Endodermal cell (in vitro differentiated cells): ENCODE data around the gene DHRS4L2. TPM values are rescaled to one million over a fixed set of nuclear protein-coding genes. Genes with fewer than 3 reads are reported as not detected.

ENCODE experiments used
- DNase-seq: peaks from one replicate; pipeline ENCODE4 v3.0.0-alpha.2; 2017
- H3K27ac ChIP-seq: 2 replicates; pipeline ENCODE4 v1.5.1; 2013; ENCODE audit warnings: mild to moderate bottlenecking, low read depth, low read length, moderate library complexity
- H3K27me3 ChIP-seq: 2 replicates; pipeline ENCODE4 v1.6.1; 2013; ENCODE audit warnings: mild to moderate bottlenecking, low read length, moderate library complexity; ENCODE audit not compliant: insufficient read depth, control insufficient read depth, poor library complexity, severe bottlenecking
- H3K36me3 ChIP-seq: 2 replicates; pipeline ENCODE4 v1.7.0; 2013; ENCODE audit warnings: mild to moderate bottlenecking, low read length, moderate library complexity; ENCODE audit not compliant: control insufficient read depth, insufficient read depth
- H3K4me1 ChIP-seq: one replicate; pipeline ENCODE4 v1.7.0; 2013; ENCODE audit warnings: low read length; ENCODE audit not compliant: control insufficient read depth, insufficient read depth
- H3K4me3 ChIP-seq: 2 replicates; pipeline ENCODE4 v1.5.1; 2013; ENCODE audit warnings: mild to moderate bottlenecking, low read length, moderate library complexity
- H3K9ac ChIP-seq: 2 replicates; pipeline ENCODE4 v1.6.1; 2013; ENCODE audit warnings: mild to moderate bottlenecking, low read length, moderate library complexity; ENCODE audit not compliant: poor library complexity, severe bottlenecking; ENCODE audit errors: extremely low read depth
- H3K9me3 ChIP-seq: 2 replicates; pipeline ENCODE4 v1.6.1; 2013; ENCODE audit warnings: mild to moderate bottlenecking, low read length, moderate library complexity; ENCODE audit not compliant: control insufficient read depth
- H3K27ac Mint-ChIP-seq: 2 replicates; pipeline ENCODE4 v1.8.0; 2020; ENCODE audit warnings: mixed read lengths
- H3K27me3 Mint-ChIP-seq: 2 replicates; pipeline ENCODE4 v1.8.0; 2021; ENCODE audit warnings: mild to moderate bottlenecking, mixed read lengths; ENCODE audit not compliant: insufficient read depth
- H3K36me3 Mint-ChIP-seq: 2 replicates; pipeline ENCODE4 v1.8.0; 2020; ENCODE audit warnings: low read depth, mixed read lengths
- H3K4me1 Mint-ChIP-seq: 2 replicates; pipeline ENCODE4 v1.8.0; 2020; ENCODE audit warnings: mixed read lengths
- H3K4me3 Mint-ChIP-seq: 2 replicates; pipeline ENCODE4 v1.8.0; 2020; ENCODE audit warnings: mild to moderate bottlenecking, moderate library complexity, mixed read lengths
- H3K9me3 Mint-ChIP-seq: 2 replicates; pipeline ENCODE4 v1.8.0; 2020; ENCODE audit warnings: mild to moderate bottlenecking, mixed read lengths
- WGBS, 2 experiments: methylation state at CpG; one replicate each; pipeline versions ENCODE4 v1.1.5 to v1.1.7; 2013; ENCODE audit warnings: missing lambda C conversion rate in 2 of 2, mixed read lengths in 1 of 2; ENCODE audit not compliant: insufficient coverage in 1 of 2, insufficient read length in 1 of 2; 5-methylcytosine and 5-hydroxymethylcytosine counted together
- total RNA-seq, 2 donors: library from RNA; stranded (reverse); fragmentation: NEBNext Ultra II Directional in 1 of 2; extraction: Animal tissue kit (Norgen Biotek cat#: 25700) in 1 of 2; gene quantifications; 2 replicates in 1 of 2; 3 replicates in 1 of 2; pipeline ENCODE4 v1.2.1, GENCODE V29; 2021
- TF ChIP-seq, protein P1 (sequence below): fragments of 200-600 bp; sonication (generic); conservative IDR thresholded peaks from 2 replicates; pipeline ENCODE4 v1.5.0; 2021; ENCODE audit warnings: antibody characterized with exemption, mild to moderate bottlenecking

DHRS4L2 gene
- total RNA-seq, 2 donors from 2014 or later = 16.7 to 17.3 TPM

DNA sequence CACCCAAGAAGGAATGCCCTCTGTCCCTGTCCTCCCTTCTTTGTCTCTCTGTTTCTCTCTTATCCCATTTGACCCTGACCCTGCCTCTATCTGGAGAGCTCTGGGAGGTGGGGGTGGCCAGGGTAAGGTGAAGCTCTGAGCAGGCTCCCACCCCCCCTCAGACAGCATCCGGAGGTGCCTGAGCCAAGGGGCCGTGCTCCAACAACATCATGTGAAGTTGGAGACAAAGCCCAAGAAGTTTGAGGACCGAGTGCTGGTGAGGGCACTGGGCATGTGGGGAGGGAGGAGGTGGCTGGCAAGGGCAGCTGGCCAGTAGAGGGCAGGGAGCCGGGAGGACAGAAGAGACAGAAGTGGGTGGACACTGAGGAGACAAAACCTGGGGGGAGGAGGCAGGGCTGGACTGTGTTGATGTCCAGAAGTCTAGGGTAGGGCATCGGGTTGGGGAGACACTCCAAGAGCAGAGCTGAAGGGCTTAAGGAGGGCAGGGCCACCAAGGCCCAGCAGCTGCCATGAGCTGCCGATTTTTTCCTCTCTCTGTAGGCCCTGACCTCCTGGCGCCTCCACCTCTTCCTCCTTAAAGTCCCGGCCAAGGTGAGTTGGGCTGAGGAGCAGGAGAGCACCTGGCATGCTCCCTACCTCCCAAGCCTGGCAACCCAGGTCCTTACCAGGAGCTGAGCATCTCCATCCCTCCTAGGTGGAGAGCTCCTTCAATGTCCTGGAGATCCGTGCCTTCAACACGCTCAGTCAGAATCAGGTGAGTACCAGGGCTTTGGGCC lies 65.0 kb downstream of the DHRS4L2 start:
- H3K9me3 ChIP-seq = no peaks in the 10 kb centered on the region
- no peak overlapping the region for H3K27ac Mint-ChIP-seq
- H3K36me3 ChIP-seq = no peaks in the 10 kb centered on the region
- no peaks in the 10 kb centered on the region for H3K36me3 Mint-ChIP-seq
- no peaks in the 10 kb centered on the region for H3K9me3 Mint-ChIP-seq
- H3K9ac ChIP-seq = no peak overlapping the region
- H3K27me3 ChIP-seq = no peaks in the 10 kb centered on the region
- peak; percentile 40 for DNase-seq
- H3K27ac ChIP-seq = no peak overlapping the region
- no peaks in the 10 kb centered on the region for H3K27me3 Mint-ChIP-seq
- TF ChIP-seq, protein P1, sequence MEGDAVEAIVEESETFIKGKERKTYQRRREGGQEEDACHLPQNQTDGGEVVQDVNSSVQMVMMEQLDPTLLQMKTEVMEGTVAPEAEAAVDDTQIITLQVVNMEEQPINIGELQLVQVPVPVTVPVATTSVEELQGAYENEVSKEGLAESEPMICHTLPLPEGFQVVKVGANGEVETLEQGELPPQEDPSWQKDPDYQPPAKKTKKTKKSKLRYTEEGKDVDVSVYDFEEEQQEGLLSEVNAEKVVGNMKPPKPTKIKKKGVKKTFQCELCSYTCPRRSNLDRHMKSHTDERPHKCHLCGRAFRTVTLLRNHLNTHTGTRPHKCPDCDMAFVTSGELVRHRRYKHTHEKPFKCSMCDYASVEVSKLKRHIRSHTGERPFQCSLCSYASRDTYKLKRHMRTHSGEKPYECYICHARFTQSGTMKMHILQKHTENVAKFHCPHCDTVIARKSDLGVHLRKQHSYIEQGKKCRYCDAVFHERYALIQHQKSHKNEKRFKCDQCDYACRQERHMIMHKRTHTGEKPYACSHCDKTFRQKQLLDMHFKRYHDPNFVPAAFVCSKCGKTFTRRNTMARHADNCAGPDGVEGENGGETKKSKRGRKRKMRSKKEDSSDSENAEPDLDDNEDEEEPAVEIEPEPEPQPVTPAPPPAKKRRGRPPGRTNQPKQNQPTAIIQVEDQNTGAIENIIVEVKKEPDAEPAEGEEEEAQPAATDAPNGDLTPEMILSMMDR = no peak
- no peak overlapping the region for H3K4me3 Mint-ChIP-seq
- H3K4me3 ChIP-seq = no peak overlapping the region
- H3K4me1 Mint-ChIP-seq = peaks cover 12% of the 10 kb centered on the region
- H3K4me1 ChIP-seq = no peaks in the 10 kb centered on the region
- 89 to 90% methylated on average over 3 to 10 of the region's 10 CpGs for WGBS, 2 experiments

GRCh38 chr14:24054324-24054641 lies 65.6 kb downstream of the DHRS4L2 start:
- Mint-ChIP-seq H3K27me3 (no peaks in the 10 kb centered on the region), H3K4me3 (no peak overlapping the region), H3K9me3 (no peaks in the 10 kb centered on the region), H3K27ac (no peak overlapping the region), H3K36me3 (no peaks in the 10 kb centered on the region), H3K4me1 (peaks cover 12% of the 10 kb centered on the region)
- H3K9ac ChIP-seq = no peak overlapping the region
- no peak overlapping the region for H3K4me3 ChIP-seq
- DNase-seq = no peak
- no peaks in the 10 kb centered on the region for H3K36me3 ChIP-seq
- H3K4me1 ChIP-seq = no peaks in the 10 kb centered on the region
- H3K27me3 ChIP-seq = no peaks in the 10 kb centered on the region
- no peaks in the 10 kb centered on the region for H3K9me3 ChIP-seq
- 78 to 85% methylated on average over 6 of the region's 6 CpGs for WGBS, 2 experiments
- no peak overlapping the region for H3K27ac ChIP-seq
- TF ChIP-seq, protein P1 = no peak

GRCh38 chr14:24054646-24055045 lies 65.9 kb downstream of the DHRS4L2 start:
- no peaks in the 10 kb centered on the region for H3K9me3 ChIP-seq
- H3K4me1 Mint-ChIP-seq = peaks cover 12% of the 10 kb centered on the region
- no peak overlapping the region for H3K4me3 Mint-ChIP-seq
- H3K27me3 Mint-ChIP-seq = no peaks in the 10 kb centered on the region
- no peak overlapping the region for H3K9ac ChIP-seq
- TF ChIP-seq, protein P1 = no peak
- H3K36me3 ChIP-seq = no peaks in the 10 kb centered on the region
- H3K27ac Mint-ChIP-seq = no peak overlapping the region
- 93 to 94% methylated on average over 5 to 9 of the region's 9 CpGs for WGBS, 2 experiments
- DNase-seq = no peak
- H3K4me3 ChIP-seq = no peak overlapping the region
- no peaks in the 10 kb centered on the region for H3K27me3 ChIP-seq
- H3K36me3 Mint-ChIP-seq = no peaks in the 10 kb centered on the region
- no peaks in the 10 kb centered on the region for H3K9me3 Mint-ChIP-seq
- no peaks in the 10 kb centered on the region for H3K4me1 ChIP-seq
- no peak overlapping the region for H3K27ac ChIP-seq

Other genes starting within 250 kb of the DHRS4L2 start
- 10 to 100 TPM; 18.3 to 20.9 TPM for gene DHRS4, start 35.2 kb upstream of the DHRS4L2 start, total RNA-seq
- gene CARMIL3, start 63.1 kb downstream of the DHRS4L2 start, total RNA-seq = 1 to 10 TPM; 2.1 to 4.4 TPM
- gene CPNE6, start 82.6 kb downstream of the DHRS4L2 start, total RNA-seq = not detected
- gene PCK2, start 105.4 kb downstream of the DHRS4L2 start, total RNA-seq = 10 to 100 TPM; 37.7 to 42.8 TPM
- 10 to 100 TPM; 71.1 to 72.2 TPM for gene DCAF11, start 125.8 kb downstream of the DHRS4L2 start, total RNA-seq
- gene NRL, start 126.0 kb downstream of the DHRS4L2 start, total RNA-seq = 1 to 10 TPM; 1.9 TPM
- gene FITM1, start 141.7 kb downstream of the DHRS4L2 start, total RNA-seq = 1 to 10 TPM in 1 of 2 donors, not detected in 1; 1.1 TPM
- 100 to 1,000 TPM in 1 of 2 donors, 10 to 100 TPM in 1; 68.6 to 108 TPM for gene PSME1, start 147.3 kb downstream of the DHRS4L2 start, total RNA-seq
- 10 to 100 TPM; 34.0 to 39.5 TPM for gene EMC9, start 152.7 kb downstream of the DHRS4L2 start, total RNA-seq
- 100 to 1,000 TPM; 106 to 112 TPM for gene PSME2, start 157.7 kb downstream of the DHRS4L2 start, total RNA-seq
- gene RNF31, start 158.6 kb downstream of the DHRS4L2 start, total RNA-seq = 10 to 100 TPM; 75.5 to 82.9 TPM
- 10 to 100 TPM; 13.6 to 26.9 TPM for gene IRF9, start 172.3 kb downstream of the DHRS4L2 start, total RNA-seq
- 10 to 100 TPM; 60.3 to 98.3 TPM for gene REC8, start 183.2 kb downstream of the DHRS4L2 start, total RNA-seq
- gene IPO4, start 199.9 kb downstream of the DHRS4L2 start, total RNA-seq = 10 to 100 TPM; 56.3 to 67.4 TPM
- 10 to 100 TPM; 37.4 to 40.8 TPM for gene TM9SF1, start 206.5 kb downstream of the DHRS4L2 start, total RNA-seq
- under 1 TPM; 0.38 to 0.51 TPM for gene TSSK4, start 216.8 kb downstream of the DHRS4L2 start, total RNA-seq
- gene CHMP4A, start 224.6 kb downstream of the DHRS4L2 start, total RNA-seq = 10 to 100 TPM; 38.8 to 44.3 TPM
- gene MDP1, start 227.1 kb downstream of the DHRS4L2 start, total RNA-seq = 10 to 100 TPM; 21.0 to 25.0 TPM
- gene NEDD8, start 243.4 kb downstream of the DHRS4L2 start, total RNA-seq = 100 to 1,000 TPM; 210 to 267 TPM
- 10 to 100 TPM; 56.1 to 63.1 TPM for gene GMPR2, start 244.0 kb downstream of the DHRS4L2 start, total RNA-seq